Thyroid gland (tissue), 4 donors: Measurements from ENCODE around the gene PCBP3.

ENCODE experiments used
- POLR2A ChIP-seq, 2 donors: fragments of 450-650 bp; IDR thresholded peaks; one replicate each; pipeline ENCODE4 v1.6.1; 2017; ENCODE audit warnings: antibody characterized with exemption in 2 of 2, mild to moderate bottlenecking in 2 of 2, moderate library complexity in 1 of 2
- TF ChIP-seq, protein P1 (sequence below), 6 experiments: fragments of 200-600 bp in 3 of 6; fragments of 450-650 bp in 3 of 6; sonication (generic) in 3 of 6; IDR thresholded peaks; one replicate each; pipeline ENCODE4 v1.5.1; 2016 to 2019; ENCODE audit warnings: antibody characterized with exemption in 6 of 6, mild to moderate bottlenecking in 2 of 6, inconsistent platforms in 1 of 6, moderate library complexity in 1 of 6

DNA sequence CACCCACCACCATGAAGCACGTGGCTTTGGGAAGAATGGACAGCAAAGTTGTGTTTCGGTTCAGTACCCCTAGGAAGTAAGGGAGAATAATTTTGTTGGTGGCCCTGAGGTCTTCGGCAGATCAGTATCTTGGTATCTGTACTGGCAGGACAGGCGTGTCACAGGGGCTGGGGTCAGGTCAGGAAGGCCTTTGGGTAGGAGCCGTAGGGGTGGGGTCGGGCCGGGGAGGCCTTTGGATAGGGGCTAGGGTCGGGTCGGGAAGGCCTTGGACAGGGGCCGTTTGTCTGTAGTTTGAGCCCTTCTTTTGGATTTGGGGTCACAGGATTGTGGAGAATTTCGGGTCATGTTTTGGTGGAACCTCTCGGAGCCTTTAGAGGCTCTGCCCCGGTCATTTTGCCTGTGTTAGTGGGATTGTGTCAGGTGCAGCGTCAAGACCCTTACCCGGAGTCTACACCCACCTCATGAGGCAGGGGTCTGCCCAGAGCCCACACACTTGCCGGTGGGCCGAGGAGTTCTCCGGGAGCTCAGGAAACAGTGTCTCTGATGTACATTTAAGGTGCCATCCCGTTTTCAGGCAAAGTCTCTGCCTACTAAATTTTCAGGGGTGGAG is 262.8 kb downstream of the PCBP3 start:
- TF ChIP-seq, protein P1, sequence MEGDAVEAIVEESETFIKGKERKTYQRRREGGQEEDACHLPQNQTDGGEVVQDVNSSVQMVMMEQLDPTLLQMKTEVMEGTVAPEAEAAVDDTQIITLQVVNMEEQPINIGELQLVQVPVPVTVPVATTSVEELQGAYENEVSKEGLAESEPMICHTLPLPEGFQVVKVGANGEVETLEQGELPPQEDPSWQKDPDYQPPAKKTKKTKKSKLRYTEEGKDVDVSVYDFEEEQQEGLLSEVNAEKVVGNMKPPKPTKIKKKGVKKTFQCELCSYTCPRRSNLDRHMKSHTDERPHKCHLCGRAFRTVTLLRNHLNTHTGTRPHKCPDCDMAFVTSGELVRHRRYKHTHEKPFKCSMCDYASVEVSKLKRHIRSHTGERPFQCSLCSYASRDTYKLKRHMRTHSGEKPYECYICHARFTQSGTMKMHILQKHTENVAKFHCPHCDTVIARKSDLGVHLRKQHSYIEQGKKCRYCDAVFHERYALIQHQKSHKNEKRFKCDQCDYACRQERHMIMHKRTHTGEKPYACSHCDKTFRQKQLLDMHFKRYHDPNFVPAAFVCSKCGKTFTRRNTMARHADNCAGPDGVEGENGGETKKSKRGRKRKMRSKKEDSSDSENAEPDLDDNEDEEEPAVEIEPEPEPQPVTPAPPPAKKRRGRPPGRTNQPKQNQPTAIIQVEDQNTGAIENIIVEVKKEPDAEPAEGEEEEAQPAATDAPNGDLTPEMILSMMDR (IDR thresholded peaks at IDR 0.05), result no peak
- TF ChIP-seq POLR2A (IDR thresholded peaks at IDR 0.05), result no peak
